Superior temporal gyrus (tissue), 1 donor: ENCODE data around the gene SLC16A12.
"Not testable (repeated sequence)": the region's sequence is repeated elsewhere in the genome, so short reads cannot be mapped to it uniquely, and the experiment has no call there.

Experiments
- DNase-seq: peaks from one replicate; pipeline ENCODE4 v3.0.0-alpha.2; 2016; ENCODE audit errors: extremely low spot score

Gene SLC16A12

DNA sequence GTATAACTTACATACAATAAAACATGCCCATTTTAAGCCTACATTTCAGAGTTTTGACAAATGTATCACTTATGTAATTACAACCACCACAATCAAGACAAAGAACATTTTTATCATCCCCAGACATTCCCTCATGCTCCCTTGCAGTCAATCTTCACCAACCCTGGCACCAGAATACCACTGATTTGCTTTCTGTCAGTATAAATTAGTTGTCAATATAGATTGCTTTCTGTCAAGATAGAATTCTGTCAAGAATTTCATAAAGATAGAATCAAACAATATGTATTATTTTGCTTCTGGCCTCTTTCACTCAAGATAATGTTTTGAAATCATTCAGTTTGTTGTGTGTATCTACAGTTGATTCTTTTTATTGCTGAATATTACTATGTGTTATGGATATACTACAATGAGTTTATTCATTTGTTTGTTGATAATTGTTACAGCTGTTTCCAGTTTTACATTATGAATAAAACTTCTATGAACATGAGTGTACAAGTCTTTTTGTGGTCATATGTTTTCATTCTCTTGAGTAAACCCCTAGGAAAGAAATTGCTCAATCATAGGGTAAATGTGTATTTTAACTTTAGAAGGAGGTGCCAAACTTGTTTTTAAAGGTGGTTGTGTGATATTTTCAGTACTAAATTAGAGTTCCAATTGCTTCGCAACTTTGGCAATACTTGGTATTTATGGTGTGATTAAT lies 64.1 kb downstream of the SLC16A12 start:
- DNase-seq: no peak

DNA sequence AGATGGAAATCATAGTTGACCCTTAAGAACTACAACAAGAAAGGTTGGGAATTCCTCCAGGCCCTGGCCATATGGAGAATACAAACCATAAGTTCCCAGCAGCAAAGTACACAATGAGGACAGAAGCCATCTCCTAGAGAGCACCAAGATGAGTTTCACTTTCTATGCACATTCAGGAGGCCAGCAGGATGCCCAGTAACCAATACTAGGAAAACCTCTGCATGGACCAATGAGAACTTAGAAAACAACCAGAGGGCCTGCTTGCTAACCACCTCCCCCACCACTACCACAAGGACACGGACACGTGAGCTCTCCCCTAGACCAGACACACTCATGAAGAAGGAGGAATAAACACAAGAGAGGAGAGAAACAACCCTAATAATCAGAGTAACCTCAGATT lies 64.8 kb downstream of the SLC16A12 start:
- no peak for DNase-seq

DNA sequence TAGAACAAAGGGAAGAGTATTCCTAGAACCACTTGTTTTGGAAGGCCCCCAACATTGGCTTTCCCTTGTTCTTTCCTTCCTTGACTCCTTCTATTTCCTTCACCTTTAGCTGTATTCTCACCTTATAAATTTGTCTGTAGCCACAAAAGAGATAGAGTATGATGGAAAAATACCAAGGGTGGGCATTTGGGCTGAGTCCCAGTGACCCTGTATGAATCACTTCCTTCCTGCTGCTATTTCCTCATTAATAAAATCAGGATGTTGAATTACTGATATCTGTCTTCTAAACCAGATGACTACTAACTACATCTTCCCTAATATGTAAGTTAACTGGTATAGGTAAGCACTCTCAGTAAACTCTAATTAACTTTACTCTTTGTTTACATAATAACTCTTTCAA lies 65.9 kb downstream of the SLC16A12 start:
- DNase-seq: no peak

DNA sequence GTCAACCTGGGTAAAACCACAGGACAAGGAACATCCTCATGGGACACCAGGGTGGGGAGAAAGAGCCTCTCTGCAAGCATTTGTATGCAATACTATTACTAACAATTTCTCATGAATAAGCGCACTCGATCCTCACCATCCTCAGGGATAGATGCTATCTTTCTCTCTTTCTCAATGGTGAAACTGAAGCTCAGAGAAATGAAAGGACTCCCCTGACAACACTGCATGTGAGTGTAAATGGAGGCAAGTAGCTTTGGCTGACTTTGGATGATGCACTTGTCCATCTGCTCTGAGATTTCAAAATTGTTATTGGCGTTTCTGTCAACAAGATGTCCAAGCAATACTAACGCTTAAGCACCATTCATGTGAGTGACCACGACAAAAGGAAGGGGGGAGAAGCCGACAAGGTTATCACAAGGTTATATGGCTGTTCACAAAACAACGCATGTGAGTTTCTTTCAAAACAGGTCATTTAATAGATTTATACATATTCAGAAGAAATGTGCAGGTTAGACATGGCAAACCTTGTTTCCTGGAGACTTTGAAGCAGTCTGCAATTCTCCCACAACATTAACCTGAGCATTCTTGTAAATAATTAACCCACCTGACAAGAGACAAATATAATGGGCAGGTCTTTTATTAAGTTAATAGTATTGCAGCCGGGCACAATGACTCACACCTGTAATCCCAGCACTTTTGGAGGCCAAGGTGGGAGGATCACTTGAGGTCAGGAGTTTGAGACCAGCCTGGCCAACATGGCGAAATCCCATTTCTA lies 67.0 kb downstream of the SLC16A12 start:
- DNase-seq: no peak

DNA sequence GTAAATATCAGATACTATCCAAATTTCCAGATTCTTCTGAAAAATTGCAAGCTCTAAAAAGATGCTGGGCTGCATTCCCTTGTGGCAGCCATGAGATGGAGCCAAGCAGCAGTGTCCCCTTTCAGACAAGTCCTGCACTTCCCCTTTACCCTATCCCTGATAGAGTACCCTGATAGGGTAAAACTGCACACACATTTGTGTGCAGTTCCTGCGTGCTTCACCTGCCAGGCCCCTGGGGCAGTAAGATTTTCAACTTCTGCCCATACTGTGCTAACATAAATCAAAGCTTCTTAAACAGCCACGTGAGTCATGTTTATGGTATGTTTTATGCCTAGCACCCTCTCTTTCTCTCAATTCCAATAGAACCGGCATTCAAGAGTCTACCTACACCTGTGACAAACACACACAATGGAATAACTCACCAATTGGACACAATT lies 68.8 kb downstream of the SLC16A12 start:
- DNase-seq: no peak

DNA sequence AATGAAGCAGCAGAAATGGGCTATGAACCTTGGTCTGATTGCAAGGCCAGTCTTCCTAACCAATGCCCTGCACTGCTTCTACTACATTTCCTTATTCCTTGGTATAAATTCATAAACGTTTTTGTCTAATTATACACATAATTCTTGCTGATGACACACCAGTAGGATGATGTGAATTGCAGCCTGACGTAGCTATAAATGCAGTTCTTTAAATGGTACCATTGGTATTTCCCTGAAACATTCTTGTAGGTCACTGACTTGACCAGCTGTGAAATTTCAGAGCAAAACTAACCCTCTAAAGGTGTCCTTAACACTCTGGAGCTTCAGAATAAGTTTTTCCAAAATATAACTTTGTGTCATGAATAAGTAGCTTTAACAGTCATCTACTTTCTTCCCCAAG lies 70.2 kb downstream of the SLC16A12 start:
- no peak for DNase-seq

DNA sequence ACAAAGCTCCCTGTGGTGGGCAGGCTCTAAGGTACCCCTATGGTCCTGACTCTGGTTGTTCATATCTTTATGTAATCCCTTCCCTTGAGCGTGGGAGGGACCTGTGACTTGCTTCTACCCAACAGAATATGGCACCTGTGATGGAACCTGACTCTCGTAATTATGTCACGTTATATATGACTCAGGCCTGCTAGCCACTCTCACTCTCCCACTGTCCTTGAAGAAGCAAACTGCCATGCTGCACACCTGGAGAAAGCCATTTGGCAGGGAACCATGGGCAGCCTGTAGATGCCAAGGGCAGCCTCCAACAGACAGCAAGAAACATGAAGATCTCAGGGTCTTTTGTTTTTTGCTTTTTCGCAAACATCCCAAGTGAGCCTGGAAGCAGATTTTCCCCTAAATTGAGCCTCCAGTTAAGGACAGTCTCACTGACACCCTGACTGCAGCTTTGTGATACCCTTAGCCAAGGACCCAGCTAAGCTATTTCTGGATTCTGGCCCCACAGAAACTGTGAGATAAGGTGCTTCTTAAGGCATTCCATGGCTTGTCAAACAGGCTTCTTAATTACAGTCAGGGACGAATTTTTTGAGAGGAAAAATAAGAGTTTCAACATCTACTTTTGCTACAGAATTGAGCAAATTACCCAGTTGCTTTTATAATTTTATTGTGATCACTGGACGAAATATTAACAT lies 71.4 kb downstream of the SLC16A12 start:
- no peak for DNase-seq

DNA sequence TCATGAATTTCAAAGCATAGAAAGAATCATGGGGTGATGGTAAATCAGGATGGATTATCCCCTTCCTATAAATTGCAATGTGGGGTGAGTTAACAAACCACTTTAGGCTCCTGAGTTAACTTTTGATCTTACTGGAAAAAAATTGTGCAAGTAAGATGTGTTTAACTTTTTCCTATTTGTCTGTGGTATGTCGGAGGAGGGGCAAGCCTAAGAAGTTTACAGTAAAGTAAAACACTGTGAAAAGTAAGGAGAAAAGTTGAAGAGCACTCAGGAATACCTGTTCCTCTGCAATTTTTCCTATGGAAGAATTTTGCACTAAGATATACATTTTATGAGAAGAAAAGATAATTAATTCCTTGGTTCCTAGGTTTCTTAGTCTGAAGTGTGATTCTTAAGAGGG lies 76.6 kb downstream of the SLC16A12 start:
- no peak for DNase-seq

DNA sequence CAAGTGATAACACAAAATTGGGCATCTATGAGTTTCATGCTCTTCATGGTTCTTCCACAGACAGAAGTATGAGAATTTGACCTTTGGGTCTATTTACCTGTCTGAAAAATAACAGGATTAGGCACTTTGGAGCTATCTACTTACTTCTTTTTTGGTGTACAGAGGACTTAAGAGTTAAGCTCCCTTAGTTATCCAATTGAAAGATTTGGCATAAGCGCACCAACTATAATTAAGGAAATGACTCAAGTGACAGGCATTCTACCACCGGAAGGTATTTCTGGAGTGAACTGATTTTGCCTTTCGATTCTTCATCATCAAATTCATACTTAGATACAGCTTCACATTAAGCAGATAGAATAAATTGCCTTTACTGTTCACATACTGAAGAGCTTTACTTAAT lies 77.1 kb downstream of the SLC16A12 start:
- DNase-seq: no peak

DNA sequence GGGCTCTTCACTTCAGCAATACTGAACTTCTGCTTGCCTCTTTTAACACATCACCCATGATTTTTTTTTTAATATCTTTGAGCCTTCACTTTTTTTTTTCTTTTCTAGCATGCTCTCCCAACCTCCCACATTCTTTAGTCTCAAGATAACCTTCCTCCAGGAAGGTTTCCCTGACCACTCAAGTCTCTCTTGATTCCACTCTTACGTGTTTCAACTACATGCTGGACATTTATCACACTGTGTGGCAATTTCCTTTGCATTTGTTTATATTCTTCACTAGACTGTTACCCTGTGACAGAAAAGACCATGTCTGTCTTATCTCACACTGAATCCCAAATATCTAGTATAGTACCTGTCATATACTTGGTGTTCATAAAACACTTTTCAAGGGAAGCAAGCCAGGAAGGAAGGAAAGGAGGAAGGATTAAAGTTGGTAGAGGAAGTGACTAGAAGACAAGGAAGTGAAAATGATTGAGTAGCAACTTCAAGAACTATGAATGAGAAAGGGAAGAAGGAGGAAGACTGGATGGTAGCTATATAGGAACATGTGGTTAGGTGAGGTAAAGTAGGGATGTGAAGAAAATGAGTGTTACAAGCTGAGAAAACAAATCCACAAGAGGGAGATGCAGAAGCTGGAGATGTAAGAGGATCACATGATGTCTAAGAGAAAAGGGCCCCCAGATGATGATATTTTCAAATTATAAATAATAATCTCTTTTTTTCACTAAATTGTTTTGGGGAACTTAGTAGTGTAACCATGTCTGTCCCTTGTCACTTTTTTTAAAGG lies 80.6 kb downstream of the SLC16A12 start:
- no peak for DNase-seq

DNA sequence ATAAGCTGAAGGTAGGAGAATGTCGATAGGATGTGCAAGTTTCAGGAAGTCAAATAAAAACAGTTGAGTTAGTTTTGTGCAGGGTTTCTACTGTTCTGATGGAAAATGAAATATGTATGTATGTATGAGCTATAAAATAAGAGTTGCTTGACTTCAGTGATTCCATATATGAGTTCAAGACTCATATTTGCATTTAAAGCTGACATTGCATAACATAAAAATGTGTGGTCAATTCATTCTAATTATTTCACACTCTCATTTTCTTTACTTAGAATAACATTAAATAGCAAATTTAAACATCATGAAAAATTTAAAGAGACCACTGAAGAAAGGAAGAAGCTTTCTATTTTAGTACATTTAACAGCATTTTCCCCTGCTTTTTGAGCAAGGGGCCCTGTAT lies 83.2 kb downstream of the SLC16A12 start:
- no peak for DNase-seq

DNA sequence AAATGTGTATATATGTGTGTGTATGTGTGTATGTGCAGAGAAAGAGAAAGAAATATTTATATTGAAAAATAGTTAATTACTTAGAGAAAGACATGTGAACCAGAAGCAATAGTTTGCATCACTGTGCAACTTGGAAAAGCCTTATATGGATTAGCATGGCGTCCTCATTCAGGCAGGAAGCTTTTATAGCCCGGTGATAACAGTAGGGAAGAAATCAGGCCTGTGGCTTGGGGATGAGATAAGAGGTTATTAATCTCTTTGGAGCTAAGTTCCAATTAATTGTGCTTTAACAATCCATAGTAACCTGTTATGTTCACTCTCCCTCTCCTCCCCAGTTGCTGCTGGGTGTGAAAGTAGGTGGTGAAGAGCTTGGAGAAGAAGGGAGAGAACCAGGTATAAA lies 84.5 kb downstream of the SLC16A12 start:
- no peak for DNase-seq

DNA sequence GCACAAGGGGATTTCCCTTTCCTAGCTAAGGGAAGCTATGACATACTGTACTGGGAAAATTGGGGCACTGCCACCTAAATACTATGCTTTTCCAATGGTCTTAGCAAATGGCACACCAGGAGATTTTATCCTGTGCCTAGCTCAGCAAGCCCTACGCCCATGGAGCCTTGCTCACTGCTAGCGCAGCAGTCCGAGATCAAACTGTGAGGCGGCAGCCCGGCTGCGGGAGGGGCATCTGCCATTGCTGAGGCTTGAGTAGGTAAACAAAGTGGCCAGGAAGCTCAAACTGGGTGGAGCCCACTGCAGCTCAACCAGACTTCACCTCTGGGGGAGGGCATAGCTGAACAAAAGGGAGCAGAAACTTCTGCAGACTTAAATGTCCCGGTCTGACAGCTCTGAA lies 90.6 kb downstream of the SLC16A12 start:
- DNase-seq: not testable (repeated sequence)

DNA sequence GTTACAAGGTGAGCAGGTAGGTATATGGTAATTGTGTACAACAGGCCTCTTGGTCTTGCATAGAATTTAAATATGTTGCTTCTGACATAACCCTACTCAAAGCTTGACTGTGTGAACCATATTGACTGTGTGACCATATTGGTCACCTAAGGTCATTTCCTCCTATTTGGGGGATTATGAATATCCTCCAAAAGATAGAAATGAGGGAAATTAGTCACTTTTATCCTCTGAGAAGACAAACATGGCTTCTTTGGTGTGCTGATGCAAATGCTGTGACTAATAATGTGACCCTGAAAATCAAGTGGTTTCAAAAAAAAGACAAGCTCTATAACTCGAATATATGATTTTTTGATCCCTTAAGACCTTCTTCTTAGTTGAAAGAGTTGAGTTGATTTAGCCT lies 93.1 kb downstream of the SLC16A12 start:
- no peak for DNase-seq

DNA sequence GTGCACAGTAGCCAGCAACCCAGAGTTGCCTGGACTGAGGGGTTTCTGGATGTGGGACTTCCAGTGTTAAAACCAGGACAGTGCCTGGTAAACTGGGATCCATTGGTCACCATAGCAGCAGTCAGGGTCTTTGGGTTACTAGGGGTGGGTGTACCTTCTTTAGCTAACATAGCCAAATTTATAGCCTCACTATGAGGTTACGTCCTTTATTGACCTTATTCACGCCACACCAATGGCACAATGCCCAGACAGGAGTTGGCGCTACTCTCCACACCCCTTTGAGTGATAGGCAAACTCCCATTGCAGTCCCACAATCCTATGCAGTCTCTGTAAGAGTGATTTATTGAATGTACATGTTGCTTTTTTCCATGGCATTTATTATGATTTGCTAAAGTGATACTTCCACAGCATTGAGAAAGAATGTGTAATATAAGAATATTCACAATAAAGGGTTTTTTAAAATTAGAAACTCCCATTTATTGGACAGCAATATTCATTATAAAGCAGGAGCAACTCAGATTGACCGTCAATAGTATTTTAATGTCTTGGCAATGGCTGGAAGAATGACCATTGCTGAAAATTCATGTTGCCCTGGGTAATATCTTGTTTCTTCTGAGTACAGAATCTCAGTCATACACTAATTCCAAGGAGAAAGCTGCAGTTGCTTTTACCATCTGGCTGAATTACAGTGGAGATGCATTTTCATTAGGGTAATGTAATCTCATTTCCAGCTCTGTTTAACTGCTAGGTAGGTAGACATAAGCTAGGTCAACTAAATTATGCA lies 95.0 kb downstream of the SLC16A12 start:
- DNase-seq: no peak

DNA sequence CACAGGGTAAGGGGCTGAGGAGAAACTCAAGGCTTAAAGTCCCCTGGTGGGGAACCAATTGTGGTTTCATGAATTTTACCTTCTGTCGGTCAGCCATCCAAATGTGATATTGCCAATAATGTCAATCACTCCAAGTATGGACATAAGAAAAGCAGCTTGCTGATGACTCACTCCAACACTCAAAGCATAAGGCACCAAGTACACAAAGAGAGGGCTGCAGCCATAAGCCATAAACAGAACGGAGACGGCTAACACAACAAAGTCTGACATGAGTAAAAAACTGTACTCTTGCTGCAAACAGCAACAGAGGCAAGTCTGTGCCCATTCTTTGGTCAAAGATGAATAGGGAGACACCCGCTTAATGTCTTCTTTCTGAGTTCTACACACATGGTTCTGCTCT lies 96.9 kb downstream of the SLC16A12 start:
- no peak for DNase-seq

DNA sequence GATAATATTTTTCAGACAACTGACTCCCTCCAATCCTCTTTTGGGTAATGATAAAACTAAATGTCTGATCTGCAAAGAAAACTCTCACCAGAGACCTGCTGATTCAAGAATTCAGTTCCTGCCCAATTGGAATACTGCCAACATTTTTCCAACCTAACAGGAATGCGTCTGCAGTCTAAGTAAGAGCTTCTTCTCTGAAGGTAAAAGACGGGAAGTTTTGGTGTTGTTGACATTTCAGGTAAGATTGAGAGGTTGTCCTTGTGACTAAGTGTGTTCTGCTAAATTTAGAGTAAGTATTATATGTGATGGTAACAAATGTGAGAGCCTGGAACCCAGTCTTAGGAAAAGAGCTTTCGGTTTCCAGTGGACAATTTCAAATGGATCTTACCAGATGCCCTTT lies 103.4 kb downstream of the SLC16A12 start:
- DNase-seq: no peak

DNA sequence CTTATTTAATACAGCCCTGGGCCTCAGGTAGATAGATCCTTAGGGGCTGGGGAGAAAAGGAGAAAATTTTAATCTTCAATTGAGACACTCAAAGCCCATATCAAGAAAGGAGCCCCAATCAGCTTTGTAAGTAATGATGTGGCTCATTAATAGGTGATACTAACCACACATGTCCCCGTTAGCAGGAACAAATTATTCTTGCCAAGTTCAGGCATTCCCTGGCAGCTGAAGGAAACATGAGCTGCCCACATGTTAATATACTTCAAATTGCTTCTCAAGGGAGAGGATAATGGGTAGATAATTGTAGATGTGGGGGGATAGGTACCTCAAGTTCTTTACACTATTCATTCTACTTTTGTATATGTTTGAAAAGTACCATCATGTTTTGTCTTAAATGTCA lies 106.5 kb downstream of the SLC16A12 start:
- no peak for DNase-seq

DNA sequence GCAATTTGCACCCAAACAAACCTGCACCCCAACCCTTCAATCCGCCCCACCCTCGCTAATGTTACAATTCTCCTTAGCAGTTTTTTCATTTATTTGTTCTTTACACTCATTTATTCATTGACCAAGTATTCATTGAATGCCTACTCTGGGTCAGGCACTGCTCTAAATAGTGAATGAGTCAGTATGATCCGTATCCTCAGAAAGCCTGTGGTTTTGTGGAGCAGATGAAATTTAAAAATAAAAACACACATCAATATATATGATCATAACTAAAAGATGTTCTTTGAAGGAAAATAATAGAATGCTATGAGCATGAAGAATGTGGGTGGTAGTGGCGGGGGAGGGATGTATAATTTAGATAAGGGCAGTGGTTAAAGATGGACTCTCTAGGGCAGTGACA lies 107.8 kb downstream of the SLC16A12 start:
- DNase-seq: no peak

DNA sequence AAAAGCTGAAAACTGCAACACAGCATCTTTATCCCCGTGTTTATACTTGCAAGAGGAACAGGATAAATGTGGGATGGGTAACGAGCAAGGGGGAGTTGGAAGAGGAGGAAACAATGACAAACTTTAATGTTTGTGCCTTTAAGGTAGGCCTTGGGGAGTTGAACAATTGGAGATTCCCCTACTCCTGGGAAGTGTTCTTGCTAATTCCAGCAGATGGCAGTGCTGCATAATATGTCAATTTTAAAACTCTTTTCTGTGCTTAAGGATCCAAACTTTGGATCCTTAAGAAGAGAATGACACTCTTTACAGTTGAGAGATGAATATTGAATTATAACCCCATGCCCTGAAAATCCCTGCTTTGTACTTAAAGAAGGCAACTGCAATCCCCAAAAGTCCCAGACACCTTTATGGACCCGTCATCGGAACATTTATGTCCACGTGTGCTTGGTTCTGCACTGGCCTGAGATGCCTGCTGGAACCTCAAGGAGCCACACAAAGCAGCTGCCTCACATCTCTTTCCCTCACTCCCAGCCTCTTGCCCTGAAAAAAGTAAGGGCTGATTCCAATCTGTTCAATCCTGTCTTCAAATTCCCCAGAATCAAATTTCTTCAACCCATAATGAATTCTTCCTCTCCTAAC lies 109.0 kb downstream of the SLC16A12 start:
- peak; percentile 83 for DNase-seq

DNA sequence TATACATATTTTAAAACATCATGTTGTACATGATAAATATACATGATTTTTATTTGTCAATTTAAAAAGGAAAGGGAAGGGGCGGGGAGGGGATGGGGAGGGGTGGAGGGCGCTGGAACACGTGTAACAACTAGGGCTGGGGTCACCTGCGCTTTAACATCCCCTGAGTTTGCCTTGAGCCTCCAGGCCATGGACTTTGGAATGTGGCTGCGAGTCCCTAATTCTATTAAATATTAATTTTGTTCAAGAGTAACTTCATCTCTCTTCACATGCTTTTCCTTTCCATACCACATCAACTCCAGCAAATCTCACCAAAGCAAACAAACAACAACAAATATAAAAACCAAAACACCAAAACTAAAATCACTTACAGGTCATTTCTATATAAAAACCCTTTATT lies 110.4 kb downstream of the SLC16A12 start:
- DNase-seq: no peak
